Measurements from ENCODE around the gene CHMP2B.

CHMP2B gene, protein sequence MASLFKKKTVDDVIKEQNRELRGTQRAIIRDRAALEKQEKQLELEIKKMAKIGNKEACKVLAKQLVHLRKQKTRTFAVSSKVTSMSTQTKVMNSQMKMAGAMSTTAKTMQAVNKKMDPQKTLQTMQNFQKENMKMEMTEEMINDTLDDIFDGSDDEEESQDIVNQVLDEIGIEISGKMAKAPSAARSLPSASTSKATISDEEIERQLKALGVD

DNA sequence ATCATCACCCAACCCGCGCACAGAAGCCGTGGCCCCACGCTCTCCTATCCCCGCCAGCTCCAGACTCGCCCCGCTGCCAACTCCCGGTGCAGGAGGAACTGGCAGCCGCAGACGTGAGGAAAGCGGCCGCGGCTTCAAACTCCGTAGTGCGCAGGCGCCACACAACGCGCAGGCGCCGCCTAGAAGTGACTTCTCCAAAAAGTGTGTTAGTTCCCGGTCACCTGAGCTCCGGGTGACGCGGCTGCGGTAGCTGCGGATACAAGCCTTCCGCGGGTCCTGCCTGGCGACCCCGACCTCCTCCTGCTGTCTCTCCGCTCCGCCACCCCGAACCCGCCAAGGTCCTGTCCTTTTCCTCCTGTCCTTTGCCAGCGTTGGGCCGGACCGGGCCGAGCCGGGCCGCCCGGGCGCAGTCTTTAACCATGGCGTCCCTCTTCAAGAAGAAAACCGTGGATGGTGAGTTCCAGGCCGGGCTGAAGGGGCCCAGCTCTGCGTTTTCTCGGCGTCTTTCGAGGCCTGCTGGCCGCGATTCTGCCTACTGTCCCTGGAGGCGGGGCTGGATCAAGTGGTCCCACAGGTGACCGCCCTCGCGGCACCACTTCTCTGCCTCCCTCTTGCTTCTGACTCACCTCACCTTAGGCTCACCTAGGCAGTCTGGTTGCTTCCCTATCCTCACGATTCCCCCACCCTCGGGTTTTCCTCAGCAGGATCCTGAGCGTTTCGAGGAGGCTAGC is at the start of gene CHMP2B:
CHMP2B (plus strand) TSS at position 206 of the 731 bp plus-strand sequence; CDS start at position 420, 214 bp downstream.
- peak; percentile 92 for DNase-seq (ENCODE audit: low read depth)

GRCh38 chr3:87179642-87180041 is 47.5 kb upstream of the CHMP2B start:
- DNase-seq (ENCODE audit: low read depth), result no peak

- DNase-seq (ENCODE audit: low read depth), result no peak
These were observed 45.6 kb upstream of the CHMP2B start for GRCh38 chr3:87181551-87181950.

DNA sequence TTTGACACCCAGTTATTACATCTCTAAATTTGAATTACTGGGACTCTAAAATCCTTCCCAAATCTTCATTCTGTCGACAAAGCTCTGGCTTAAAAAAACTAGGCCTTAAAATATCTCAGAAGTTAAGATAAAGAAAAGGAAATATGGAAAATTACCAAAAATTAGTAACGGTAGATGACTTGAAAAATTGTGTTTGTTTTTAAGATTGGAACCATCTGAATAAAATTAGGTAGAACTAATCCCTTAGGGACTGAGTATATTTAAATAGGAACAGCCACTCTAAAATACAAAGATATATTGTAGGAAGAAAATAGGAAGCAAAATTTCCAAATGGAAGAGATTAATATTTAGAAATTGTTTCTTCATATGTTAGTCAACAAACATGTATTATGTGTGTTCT is 45.1 kb upstream of the CHMP2B start:
- no peak for DNase-seq (ENCODE audit: low read depth)

DNA sequence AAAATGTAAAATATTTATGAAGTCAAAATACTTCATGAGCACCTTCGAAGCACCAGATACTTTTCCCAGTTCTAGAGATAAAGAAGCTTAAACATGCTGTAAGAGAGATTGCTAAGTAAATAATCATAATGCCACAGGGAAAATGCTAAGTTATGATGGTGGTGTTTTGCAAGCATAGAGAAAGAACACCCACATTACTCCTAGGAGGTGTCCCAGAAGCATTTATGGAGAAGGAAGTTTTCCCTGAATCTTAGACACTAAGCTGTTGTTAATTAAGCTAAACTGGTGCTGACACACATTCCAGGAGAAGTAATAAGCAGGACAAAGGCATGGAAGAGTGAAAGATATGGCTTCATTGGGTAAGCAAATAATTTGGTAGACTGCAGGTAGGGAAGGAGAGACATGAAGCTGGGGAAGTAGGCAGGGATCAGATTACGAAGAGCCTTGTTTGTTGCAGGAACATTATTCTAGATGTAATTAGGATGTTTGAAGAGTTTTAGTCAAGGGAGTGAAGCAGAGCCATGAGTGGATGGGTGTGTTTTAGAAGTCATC is 40.4 kb upstream of the CHMP2B start:
- DNase-seq (ENCODE audit: low read depth), result no peak

DNA sequence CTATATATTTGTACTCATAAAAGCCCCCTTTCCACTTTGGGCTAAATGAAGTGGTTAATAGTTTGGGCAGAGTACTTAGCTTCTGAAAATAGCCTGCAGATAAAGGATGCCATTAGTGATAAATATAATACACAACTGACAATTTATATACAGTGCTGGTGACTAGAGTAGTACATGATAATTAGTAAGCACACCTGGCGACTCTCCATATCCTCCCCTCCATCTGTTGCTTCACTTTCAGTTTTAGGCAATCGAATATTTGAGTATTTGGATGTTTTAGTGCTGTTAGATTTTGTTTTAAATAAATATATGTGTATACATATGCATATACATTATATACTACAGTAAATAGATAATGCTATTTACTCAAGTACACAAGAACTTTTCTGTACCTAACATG is 35.9 kb upstream of the CHMP2B start:
- no peak for DNase-seq (ENCODE audit: low read depth)

DNA sequence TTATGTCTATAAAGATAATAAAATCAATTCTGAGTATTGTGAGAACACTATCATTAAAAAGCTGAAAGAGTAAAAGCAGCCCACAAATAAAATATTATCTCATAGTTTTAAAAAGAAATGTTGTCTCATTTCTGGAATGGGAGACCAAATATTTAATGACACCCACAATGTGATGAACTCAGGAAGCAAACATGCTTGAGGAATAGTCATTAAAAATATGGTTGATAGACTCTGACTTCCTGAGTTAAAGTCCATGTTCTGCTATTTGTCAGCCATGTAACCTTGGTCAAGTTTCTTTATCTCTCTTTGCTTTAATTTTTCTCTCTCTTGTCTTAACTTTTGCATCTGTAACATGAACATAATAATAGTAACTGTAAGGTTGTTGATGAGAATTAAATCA is 35.5 kb upstream of the CHMP2B start:
- peak; percentile 49 for DNase-seq (ENCODE audit: low read depth)

DNA sequence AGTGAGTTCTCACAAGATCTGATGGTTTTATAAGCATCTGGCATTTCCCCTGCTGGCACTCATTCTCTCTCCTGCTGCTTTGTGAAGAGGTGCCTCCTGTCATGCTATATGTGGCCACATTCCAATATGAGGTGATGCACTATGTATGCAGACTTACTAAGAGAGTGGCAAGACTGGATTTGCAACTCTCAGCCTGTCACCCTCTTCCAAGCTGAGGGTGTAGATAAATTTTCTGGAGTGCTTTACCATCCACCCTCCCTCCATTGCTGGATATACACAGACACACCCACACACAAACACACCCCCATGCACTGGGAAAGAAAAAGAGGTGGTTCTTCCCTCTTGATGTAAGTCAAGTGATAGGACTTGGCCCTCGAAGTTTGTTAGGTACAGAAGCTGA is 30.2 kb upstream of the CHMP2B start:
- DNase-seq (ENCODE audit: low read depth), result no peak

DNA sequence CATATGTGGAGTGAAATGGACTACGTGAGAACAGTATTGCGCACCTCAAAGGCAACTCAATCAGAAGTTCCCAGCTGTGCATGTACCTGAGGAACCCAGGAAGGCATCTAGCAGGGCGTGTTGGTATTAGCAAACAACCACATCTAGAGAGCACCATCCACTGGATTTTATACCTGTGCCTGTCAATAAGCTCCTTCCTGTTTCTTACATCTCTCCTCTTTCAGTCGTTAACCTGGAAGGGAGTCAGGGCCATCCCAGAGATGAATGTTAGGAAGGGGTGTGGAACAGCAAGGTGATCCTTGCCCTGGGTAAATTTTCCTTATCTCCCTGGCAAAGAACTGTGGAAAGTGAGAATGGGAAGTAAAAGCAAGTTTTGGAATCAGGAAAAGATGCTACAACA is 29.6 kb upstream of the CHMP2B start:
- DNase-seq (ENCODE audit: low read depth), result no peak

GRCh38 chr3:87198774-87199173 is 28.3 kb upstream of the CHMP2B start:
- DNase-seq (ENCODE audit: low read depth), result no peak

GRCh38 chr3:87199628-87200027 is 27.5 kb upstream of the CHMP2B start:
- no peak for DNase-seq (ENCODE audit: low read depth)

- DNase-seq (ENCODE audit: low read depth), result peak; percentile 4
These were observed 27.0 kb upstream of the CHMP2B start for GRCh38 chr3:87200060-87200647.

GRCh38 chr3:87201727-87202126 is 25.4 kb upstream of the CHMP2B start:
- no peak for DNase-seq (ENCODE audit: low read depth)

GRCh38 chr3:87203809-87204208 is 23.3 kb upstream of the CHMP2B start:
- no peak for DNase-seq (ENCODE audit: low read depth)

- DNase-seq (ENCODE audit: low read depth), result peak; percentile 94
These were observed 21.0 kb upstream of the CHMP2B start for GRCh38 chr3:87206070-87206469.

GRCh38 chr3:87206635-87207034 is 20.5 kb upstream of the CHMP2B start:
- DNase-seq (ENCODE audit: low read depth), result no peak

- DNase-seq (ENCODE audit: low read depth), result peak; percentile 38
These were observed 19.6 kb upstream of the CHMP2B start for GRCh38 chr3:87207460-87207859.

DNA sequence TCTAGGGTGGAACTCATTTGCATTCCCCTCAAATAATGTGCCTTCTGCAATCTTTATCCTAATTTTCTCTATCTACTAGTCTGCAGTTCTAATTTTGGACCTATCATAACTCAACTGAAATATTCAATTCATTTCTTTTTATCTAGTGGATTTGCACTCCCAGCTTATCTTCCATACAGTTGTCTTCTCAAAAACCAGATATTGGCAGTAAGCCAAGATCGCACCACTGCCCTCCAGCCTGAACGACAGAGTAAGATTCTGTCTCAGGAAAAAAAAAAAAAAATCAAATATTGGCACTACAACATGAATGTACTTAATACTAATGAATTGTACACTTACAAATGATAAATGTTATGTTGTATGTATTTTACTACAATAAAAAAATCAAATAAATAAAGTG is 18.0 kb upstream of the CHMP2B start:
- no peak for DNase-seq (ENCODE audit: low read depth)

- DNase-seq (ENCODE audit: low read depth), result peak; percentile 22
These were observed 8.5 kb upstream of the CHMP2B start for GRCh38 chr3:87218560-87218959.

GRCh38 chr3:87219611-87220010 is 7.5 kb upstream of the CHMP2B start:
- no peak for DNase-seq (ENCODE audit: low read depth)

DNA sequence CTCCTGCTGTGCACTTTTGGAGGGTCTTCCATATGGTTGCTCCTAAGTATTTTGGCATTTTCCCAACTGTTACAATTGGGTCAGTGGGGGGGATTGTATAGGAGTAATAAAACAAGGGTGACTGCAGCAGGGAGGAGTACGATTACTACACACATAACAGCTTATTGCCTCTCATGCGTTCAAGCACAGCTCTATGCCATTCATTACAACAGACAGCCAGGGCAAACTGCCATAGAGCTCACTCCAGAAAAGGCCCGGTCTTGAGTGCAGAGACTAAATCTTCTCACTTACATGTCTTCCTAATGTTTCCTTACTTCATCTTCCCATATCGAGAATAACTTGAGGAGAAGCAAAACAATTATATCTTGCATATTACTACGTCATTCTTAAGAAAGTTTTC is 1.4 kb upstream of the CHMP2B start:
- DNase-seq (ENCODE audit: low read depth), result no peak

DNA sequence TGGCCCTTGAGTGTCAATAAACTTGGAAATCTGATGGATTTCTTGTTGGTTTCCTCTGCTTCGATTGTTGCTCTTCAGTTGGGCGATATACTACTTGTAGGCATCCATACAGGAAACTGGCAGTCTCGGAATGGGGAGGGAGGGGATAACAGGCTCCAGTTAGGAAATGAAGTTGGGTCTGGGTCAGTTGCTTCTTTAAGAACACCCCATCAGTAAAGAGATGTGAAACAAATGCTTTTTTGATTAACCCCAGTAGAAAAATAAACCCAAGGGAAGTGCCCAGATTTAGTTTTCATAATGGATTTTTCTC is 681 bp downstream of the CHMP2B start:
- DNase-seq (ENCODE audit: low read depth), result peak; percentile 19

GRCh38 chr3:87228316-87228715 is 1.2 kb downstream of the CHMP2B start:
- DNase-seq (ENCODE audit: low read depth), result peak; percentile 55

Measured in EH (cell line).